Posterior vena cava (tissue), 2 donors: ENCODE measurements around the gene IRX2. TPM values are rescaled to one million over a fixed set of nuclear protein-coding genes. Genes with fewer than 3 reads are reported as not detected.

Source experiments
- DNase-seq: peaks from one replicate; pipeline ENCODE4 v3.0.0-alpha.2; 2020; ENCODE audit warnings: low spot score
- intact Hi-C, 2 donors: fragments of 100-400 bp; cut with DNase I; formaldehyde crosslinking; loops; one replicate each; pipeline versions ENCODE4 v1.14.1 to v1.14.2; 2022 to 2023
- total RNA-seq, 2 donors: library from RNA; stranded (reverse); fragmentation: NEBNext Ultra II Directional; extraction: Animal tissue kit (Norgen Biotek cat#: 25700); gene quantifications; one replicate each; pipeline ENCODE4 v1.2.1, GENCODE V29; 2021
- donor health status: DM: yes; HTN: yes; CAD: no.
- donor health status: DM: yes; HTN: yes; CAD: no.

IRX2 gene
- total RNA-seq, 2 donors from 2014 or later, result 0.19 to 0.38 TPM

DNA sequence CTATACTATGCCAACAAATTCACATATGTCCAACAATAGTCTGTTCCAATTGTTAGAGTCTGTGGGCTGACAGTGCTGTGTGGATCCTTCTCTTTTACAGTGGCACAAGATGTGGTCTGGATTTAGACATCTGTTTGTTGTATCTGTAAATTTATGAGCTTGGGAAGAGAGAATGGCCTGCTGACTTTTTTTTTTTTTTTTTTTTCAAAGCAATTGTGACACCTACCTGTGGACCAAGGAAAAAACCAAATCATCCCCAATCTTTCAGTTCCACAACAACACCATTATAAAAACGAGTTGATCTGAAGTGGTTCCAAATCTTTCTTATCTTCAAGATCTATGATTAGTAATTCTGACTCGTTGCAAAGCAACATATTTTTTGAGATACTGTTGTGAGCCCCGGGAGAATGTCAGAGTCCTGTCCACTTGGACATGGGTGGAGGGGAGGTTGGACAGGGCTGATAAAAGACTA lies 4.9 kb downstream of the IRX2 start:
- no peak for DNase-seq
- intact Hi-C loops, result no loop called here

- DNase-seq, result no peak
- intact Hi-C loops, result no loop called here
These were observed 7.0 kb downstream of the IRX2 start for GRCh38 chr5:2744485-2744884.

DNA sequence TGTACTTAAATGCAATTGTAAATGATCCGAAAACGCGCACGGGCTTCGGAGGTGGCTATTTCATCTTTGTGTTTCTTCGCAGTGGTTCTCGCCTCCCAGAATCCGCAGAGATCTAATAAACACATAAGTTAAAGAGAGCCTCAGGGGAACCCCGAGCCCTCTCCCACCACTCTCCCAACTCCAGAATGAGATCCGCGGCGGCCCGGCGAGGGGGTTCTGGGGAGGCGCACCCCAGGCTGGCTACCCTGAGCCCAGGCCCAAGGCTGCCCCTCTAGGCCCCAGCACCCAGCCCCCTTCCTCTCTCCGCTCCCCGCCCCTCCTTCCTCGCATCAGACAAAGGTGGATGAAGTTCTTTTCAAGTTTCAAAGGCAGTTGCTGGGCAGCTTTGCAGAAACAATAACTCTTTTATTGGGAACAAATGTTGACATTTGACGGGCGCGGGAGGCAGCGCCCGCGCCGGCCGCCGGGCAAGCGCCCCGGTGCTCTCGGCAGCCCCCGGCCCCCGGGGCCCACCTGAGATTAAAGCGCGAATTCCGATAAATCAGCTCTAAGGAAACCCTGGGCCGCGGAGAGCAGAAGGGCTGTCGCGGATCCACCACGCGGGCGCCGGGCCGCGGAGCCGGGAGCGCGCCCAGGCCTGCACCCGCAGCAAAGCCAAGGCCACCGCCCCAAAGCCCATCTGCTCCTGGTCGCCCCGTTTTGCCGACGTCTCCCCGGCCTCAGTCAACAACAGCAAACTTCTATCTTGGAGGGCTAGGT lies 8.4 kb downstream of the IRX2 start:
- DNase-seq, result no peak
- intact Hi-C loops, result no loop called here

GRCh38 chr5:2741956-2742355 lies 9.5 kb downstream of the IRX2 start:
- intact Hi-C loops, result no loop called here
- no peak for DNase-seq

GRCh38 chr5:2740876-2741555 lies 10.5 kb downstream of the IRX2 start:
- no peak for DNase-seq
- intact Hi-C loops, result no loop called here

DNA sequence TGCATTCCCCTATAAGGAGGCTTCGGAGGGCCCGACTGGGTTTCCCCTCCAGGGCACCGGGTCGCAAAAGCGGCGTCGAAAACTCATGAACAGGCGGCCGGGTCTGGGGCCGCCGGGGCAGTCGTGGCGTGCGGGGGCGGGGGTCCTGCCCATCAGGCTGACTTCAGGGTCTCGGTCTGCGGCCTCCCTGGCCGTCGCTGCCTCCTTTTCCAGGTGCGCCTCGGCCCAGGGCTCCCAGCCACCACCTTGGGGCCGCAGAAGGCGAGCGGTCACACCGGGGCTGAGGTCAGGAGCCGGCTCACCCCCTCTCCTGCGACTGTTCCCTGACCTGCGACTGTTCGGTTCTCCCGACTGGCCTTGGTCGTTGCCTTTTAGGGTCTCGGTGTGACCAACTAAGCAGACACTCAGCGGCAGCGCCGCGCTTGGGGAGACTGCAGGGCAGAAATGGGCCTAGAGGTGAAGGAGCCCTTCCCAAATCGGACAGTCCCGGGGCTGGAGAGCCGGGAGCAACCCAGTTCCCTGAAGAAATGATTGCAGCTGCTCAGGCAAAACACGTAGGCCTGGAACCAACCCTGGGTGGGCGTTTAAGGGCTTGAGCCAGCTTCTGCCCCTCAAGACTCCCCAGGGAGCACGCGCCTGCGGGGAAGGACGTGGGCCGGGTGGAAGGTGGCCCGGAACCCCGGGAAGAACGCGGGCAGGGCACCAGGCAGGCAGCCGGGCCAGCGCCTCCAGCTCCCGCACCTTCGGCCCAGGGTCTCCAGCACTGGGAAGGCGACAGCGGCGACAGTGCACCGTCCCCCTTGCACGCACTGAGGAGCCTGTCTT lies 11.2 kb downstream of the IRX2 start:
- no peak for DNase-seq
- intact Hi-C loops, result no loop called here

GRCh38 chr5:2739360-2740050 lies 12.0 kb downstream of the IRX2 start:
- intact Hi-C loops, result no loop called here
- DNase-seq, result no peak

DNA sequence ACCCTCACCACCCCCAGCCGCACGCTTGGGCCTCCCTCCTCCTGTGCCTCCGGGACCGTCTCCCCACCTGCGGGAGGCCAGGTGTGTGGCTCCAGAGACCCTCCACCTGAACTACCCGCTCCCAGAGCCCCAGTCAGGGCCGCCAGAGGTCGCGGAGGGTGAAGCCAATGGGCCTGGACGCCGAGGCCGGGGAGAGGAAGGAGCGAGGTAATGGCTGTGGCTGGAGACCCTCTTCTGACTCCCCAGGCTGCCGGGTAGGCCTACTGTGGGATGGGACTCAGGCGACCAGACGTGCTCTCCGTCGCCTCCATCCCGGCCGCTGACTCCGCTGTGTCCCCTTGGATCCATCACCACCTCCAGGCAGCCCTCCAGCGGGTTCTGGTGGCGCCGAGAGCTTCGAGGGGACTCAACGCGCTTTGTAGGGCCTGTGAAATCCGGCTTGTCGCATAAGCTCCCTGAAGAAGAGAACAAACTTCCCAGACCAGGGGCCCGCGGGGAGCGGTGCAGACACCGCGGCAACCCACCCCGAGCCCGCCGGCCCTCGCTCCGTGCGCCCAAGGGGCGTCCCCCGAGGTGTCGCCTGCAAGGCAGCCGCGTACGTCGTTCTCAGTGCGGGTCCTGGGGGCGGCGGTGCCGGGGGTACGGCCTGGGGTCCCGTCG lies 12.6 kb downstream of the IRX2 start:
- intact Hi-C loops, result no loop called here
- no peak for DNase-seq

- DNase-seq, result no peak
- intact Hi-C loops, result no loop called here
These were observed 13.2 kb downstream of the IRX2 start for GRCh38 chr5:2738156-2738699.

- DNase-seq, result no peak
- intact Hi-C loops, result no loop called here
These were observed 14.0 kb downstream of the IRX2 start for GRCh38 chr5:2737273-2738155.

GRCh38 chr5:2736872-2737271 lies 14.6 kb downstream of the IRX2 start:
- no peak for DNase-seq
- intact Hi-C loops, result no loop called here

DNA sequence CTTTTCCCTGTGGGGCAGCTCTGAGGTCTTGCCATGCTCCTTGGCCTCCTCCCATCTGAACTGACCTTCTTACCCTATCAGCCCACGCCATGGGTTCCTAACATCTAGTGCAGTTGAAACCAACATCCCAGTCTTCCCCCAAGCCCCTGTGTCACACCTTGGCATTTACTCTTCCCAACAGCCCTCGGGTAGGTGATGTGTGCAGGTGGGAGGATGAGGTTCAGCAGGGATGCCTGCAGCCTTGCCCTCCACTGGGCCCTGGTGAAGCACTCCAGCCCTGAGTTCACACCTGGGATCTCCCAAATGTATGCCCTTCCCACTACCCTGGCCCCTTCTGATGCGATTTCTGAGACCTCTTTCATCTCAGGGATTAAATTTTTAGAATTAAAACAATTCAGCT lies 15.5 kb downstream of the IRX2 start:
- DNase-seq, result no peak
- intact Hi-C loops, result no loop called here

DNA sequence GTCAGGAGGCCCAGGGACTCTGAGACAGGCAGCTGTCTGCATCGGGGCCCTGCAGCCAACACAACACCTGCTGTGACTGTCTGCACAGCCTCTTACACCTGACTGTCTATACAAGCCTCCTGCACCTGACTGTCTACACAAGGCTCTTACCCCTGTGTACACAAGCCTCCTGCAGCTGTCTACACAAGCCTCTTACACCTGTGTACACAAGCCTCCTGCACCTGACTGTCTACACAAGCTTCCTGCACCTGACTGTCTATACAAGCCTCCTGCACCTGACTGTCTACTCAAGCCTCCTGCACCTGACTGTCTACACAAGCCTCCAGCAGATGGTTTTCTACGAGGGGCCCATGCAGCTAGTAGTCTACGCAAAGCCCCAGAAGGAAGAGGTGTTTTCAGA lies 18.6 kb downstream of the IRX2 start:
- DNase-seq, result no peak
- intact Hi-C loops, result no loop called here

DNA sequence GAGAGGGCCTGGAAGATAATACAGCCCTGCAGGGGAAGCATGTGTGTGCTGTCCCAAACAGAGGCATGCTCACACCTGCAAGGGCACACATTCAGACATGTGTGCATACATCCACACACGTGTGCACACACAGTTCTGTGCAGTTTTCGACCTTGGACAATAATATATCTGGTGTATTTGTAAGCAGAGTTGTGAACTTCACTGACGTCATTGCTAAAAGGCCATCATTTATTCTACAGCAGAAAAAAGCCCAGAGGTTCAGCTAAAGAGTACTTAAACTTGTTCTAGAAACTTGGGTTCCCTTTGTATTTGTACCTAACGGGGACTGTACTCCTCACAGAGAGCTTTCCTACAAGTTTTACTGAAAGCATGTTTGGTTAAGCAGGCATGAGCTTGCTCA lies 19.5 kb downstream of the IRX2 start:
- intact Hi-C loops, result no loop called here
- no peak for DNase-seq

GRCh38 chr5:2729189-2729588 lies 22.3 kb downstream of the IRX2 start:
- intact Hi-C loops, result no loop called here
- no peak for DNase-seq

DNA sequence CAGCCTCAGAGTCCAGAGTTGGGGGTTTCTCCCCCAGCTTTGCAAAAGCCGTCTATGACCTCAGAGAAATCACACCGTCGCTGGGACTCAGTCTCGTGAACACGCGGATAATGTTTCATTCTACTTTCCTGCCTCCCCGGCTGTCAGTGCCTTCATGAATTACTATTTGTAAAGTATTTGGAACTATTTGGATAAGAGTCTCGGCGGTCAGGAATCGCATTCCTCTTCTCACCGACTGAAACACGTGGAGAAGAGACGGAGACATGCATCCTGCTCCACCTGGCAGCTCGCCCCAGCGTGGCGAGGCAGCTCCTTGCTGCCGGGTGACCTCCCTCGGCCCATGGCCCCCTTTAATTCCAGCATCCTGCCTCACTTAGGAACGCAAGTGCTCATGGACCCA lies 23.9 kb downstream of the IRX2 start:
- DNase-seq, result no peak
- intact Hi-C loops, result no loop called here

DNA sequence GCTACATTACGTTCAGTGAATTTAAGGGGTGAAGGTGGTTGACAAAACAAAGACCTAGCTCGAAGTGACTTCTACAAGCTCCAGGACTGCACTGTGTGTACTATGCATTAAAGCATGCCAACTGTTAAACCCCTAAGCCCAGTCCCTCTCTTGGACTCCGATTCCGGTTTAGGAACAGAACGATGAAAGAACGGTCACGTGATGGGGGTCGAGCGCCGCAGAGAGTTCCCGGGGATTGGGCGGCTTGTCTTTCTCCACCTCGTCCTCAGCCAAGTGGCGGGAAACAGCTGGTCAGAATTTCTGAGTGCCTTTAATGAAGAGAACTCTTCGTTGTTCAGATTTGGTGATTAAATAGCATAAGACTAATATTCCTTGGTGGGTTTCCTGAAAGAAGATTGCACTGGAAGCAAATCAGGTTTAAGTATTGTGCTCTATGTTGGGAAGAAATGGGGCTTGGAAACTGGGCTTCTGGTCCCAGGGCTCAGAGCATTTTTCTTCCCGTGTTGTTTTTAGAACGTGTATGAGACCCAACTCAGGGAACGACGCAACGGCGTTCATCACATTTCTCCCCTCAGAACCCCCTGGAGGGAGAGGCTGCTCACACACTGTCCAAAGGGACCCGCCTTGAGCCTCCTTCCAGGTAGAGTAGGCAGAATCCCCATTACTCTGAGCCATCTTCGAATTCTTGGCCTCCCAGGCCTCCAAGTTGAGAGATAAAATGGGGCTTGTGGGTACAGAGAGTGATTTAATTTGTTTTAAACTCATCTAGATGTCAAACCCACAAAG lies 25.3 kb downstream of the IRX2 start:
- DNase-seq, result no peak
- intact Hi-C loops, result no loop called here
